Gastrocnemius medialis (tissue), 4 donors: ENCODE data around the gene NRCAM.

Experiments
- POLR2A ChIP-seq, 2 donors: fragments of 450-650 bp; IDR thresholded peaks; one replicate each; pipeline ENCODE4 v1.6.1; 2017; ENCODE audit warnings: antibody characterized with exemption in 2 of 2, mild to moderate bottlenecking in 2 of 2, moderate library complexity in 2 of 2
- TF ChIP-seq, protein P1 (sequence below), 5 experiments: fragments of 450-650 bp in 3 of 5; fragments of 200-600 bp in 2 of 5; sonication (generic) in 2 of 5; IDR thresholded peaks in 4 of 5; conservative IDR thresholded peaks in 1 of 5; 1 replicate in 4 of 5; 2 replicates in 1 of 5; pipeline ENCODE4 v1.5.1; 2016 to 2019; ENCODE audit warnings: antibody characterized with exemption in 5 of 5, mild to moderate bottlenecking in 3 of 5, moderate library complexity in 3 of 5

DNA sequence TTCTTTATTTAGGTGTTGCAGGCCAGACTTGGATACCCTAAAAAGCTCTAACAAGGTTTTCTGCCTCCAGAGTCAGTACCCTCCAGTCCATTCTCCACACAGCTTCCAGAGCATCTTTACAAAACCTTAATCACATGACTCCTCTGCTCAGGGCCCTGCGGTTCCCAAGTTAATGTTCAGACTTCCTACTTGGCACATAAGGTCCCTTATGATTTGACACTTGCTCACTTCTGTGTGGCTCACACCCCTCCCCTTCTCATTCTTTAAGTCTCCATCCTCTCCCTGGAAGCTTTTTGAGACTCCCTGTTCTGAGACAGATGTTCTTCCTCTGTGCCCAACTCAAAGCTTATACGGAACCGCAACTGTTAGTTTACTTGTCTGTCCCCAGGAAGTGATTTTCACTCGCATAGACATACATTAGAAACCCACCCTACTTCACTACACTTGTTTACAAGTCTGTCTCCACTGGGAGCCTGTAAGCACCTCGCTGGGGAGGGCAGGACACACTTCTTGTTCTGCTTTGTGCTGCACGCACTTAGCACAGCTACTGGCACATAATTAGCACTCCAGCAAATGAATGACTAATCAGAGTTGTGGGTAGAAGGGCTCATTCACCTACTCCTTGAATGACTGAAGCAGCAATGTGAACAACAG, 171.8 kb downstream of the NRCAM start:
- no peak for TF ChIP-seq POLR2A (IDR thresholded peaks at IDR 0.05)
- TF ChIP-seq, protein P1, sequence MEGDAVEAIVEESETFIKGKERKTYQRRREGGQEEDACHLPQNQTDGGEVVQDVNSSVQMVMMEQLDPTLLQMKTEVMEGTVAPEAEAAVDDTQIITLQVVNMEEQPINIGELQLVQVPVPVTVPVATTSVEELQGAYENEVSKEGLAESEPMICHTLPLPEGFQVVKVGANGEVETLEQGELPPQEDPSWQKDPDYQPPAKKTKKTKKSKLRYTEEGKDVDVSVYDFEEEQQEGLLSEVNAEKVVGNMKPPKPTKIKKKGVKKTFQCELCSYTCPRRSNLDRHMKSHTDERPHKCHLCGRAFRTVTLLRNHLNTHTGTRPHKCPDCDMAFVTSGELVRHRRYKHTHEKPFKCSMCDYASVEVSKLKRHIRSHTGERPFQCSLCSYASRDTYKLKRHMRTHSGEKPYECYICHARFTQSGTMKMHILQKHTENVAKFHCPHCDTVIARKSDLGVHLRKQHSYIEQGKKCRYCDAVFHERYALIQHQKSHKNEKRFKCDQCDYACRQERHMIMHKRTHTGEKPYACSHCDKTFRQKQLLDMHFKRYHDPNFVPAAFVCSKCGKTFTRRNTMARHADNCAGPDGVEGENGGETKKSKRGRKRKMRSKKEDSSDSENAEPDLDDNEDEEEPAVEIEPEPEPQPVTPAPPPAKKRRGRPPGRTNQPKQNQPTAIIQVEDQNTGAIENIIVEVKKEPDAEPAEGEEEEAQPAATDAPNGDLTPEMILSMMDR (IDR thresholded peaks at IDR 0.05 in 4 of 5, conservative IDR thresholded peaks at IDR 0.05 in 1 of 5) = no peak
